NCI-H524 (cell line): ENCODE data around the gene BRINP3.
A peak's percentile ranks its signal among the peaks of the same experiment; 100 is the strongest.

Experiments used
- DNase-seq, 2 experiments: peaks; one replicate each; lab custom pipeline; 2025; lab: John Stamatoyannopoulos, UW

Gene BRINP3

GRCh38 chr1:190452272-190452848 lies 25.3 kb downstream of the BRINP3 start:
- no peak for DNase-seq

- no peak for DNase-seq
Observed at GRCh38 chr1:190444464-190444863, 33.2 kb downstream of the BRINP3 start.

GRCh38 chr1:190439447-190439846 lies 38.2 kb downstream of the BRINP3 start:
- DNase-seq = no peak

GRCh38 chr1:190436615-190437014 lies 41.0 kb downstream of the BRINP3 start:
- peak; percentile 19 to 51 for DNase-seq

GRCh38 chr1:190429932-190430331 lies 47.7 kb downstream of the BRINP3 start:
- DNase-seq = no peak

GRCh38 chr1:190429141-190429540 lies 48.5 kb downstream of the BRINP3 start:
- DNase-seq = no peak

GRCh38 chr1:190416239-190416638 lies 61.4 kb downstream of the BRINP3 start:
- DNase-seq = peak; percentile 52 to 77

- no peak for DNase-seq
Observed at GRCh38 chr1:190413142-190413541, 64.5 kb downstream of the BRINP3 start.

GRCh38 chr1:190403402-190403801 lies 74.3 kb downstream of the BRINP3 start:
- no peak for DNase-seq

- DNase-seq = no peak
Observed at GRCh38 chr1:190399233-190399632, 78.4 kb downstream of the BRINP3 start.

GRCh38 chr1:190391582-190391981 lies 86.1 kb downstream of the BRINP3 start:
- DNase-seq = no peak

- DNase-seq = no peak
Observed at GRCh38 chr1:190377991-190378390, 99.7 kb downstream of the BRINP3 start.

- no peak for DNase-seq
Observed at GRCh38 chr1:190377294-190377693, 100.4 kb downstream of the BRINP3 start.

GRCh38 chr1:190376044-190376443 lies 101.6 kb downstream of the BRINP3 start:
- DNase-seq = peak in 1 of 2 experiments; percentile 28

GRCh38 chr1:190373705-190374336 lies 103.8 kb downstream of the BRINP3 start:
- DNase-seq = peak in 1 of 2 experiments; percentile 20

GRCh38 chr1:190367200-190367599 lies 110.5 kb downstream of the BRINP3 start:
- DNase-seq = no peak

- no peak for DNase-seq
Observed at GRCh38 chr1:190365283-190365682, 112.4 kb downstream of the BRINP3 start.

GRCh38 chr1:190353538-190354101 lies 124.0 kb downstream of the BRINP3 start:
- DNase-seq = no peak

- no peak for DNase-seq
Observed at GRCh38 chr1:190344454-190344853, 133.2 kb downstream of the BRINP3 start.

GRCh38 chr1:190338829-190339228 lies 138.8 kb downstream of the BRINP3 start:
- DNase-seq = no peak

- no peak for DNase-seq
Observed at GRCh38 chr1:190328871-190329270, 148.8 kb downstream of the BRINP3 start.

- DNase-seq = no peak
Observed at GRCh38 chr1:190328361-190328760, 149.3 kb downstream of the BRINP3 start.

- DNase-seq = no peak
Observed at GRCh38 chr1:190327271-190327670, 150.4 kb downstream of the BRINP3 start.

- no peak for DNase-seq
Observed at GRCh38 chr1:190323530-190323929, 154.1 kb downstream of the BRINP3 start.
